HG03060 (cell line): Measurements from ENCODE around the gene ARMH3.
A peak's percentile ranks its signal among the peaks of the same experiment; 100 is the strongest.
"Not testable (repeated sequence)": the region's sequence is repeated elsewhere in the genome, so short reads cannot be mapped to it uniquely, and the experiment has no call there.

Source experiments
- ATAC-seq: cut with Tn5 transposase; IDR thresholded peaks from one replicate; pipeline ENCODE4 v1.9.1; 2021; ENCODE audit warnings: low read depth, moderate number of reproducible peaks; ENCODE audit not compliant: unreplicated experiment

ARMH3 gene

DNA sequence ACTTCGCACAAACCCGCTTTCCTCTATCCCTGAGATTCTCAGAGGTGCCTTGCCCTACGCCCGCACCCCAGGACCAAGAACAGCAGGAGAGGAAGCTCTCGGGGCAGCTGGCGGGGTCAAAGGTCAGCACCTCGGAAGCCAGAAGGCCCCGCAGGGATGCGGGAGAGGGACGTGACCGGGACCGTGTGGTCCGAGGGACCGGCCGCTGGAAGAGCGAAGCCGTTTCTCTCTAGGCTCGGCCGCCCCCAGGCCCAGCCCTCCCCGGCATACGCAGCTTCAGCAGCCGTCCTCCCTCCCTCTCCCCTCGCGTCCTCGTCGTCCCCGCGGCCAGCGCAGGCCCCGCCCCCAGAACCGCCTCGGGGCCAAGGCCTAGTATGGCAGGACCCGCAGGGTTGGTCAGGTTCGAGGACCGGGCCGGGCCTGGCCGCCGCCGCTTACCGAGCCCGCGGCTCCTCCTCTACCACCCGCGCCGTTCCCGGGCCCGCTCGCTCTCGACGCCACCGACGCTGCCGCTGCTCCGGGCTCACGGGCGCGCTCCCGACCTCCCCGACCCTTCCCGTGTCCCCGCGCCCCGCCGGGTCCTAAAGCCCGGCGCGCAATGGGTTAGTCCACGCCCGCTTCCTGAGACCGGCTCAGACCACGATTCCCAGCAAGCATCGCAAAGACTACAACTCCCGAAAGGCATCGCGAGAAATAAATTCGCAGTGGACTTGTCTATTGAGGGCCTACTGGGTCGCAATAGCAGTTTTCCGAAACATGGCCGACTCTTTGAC, at the start of gene ARMH3:
ARMH3 (minus strand) TSS at position 527 of the 773 bp plus-strand sequence. CDS start 16,059 bp downstream, outside the sequence.
- ATAC-seq, result peak; percentile 87

- no peak for ATAC-seq
These were observed 46.4 kb upstream of the ARMH3 start for GRCh38 chr10:102102421-102102820.

GRCh38 chr10:102101152-102101551, 45.2 kb upstream of the ARMH3 start:
- ATAC-seq, result no peak

DNA sequence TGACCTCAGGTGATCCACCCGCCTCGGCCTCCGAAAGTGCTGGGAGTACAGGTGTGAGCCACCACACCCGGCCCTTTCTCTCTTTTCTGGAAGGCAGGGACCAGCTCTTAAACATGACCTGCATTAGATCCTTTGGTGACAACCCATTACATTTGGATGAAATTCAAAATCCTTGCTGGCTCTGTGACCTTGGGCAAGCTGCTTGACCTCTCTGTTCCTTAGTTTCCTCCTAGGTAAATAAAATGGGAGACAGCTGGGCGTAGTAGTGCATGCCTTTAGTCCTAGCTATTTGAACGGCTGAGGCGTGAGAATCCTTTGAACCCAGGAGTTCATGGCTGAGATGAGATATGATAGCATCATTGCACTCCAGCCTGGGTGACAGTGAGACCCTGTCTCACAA, 40.5 kb upstream of the ARMH3 start:
- ATAC-seq, result no peak

- no peak for ATAC-seq
These were observed 34.8 kb upstream of the ARMH3 start for GRCh38 chr10:102090772-102091171.

DNA sequence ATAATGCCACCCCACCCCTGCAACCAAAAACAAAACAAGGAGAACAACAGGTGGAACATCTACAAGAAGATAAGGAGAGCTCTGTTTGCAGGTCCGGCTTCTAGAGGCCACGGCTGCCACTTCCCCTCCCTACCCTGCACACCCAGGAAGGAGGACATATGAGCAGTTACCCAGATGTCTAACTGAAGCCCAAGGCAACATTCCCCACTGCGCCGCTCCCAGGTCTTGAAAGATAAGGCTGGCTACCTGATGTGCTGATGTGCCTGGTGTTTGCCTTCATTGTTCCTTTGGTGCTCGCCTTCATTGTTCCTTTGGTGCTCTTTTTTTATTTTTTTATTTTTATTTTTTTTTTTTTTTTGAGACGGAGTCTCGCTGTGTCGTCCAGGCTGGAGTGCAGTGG, 30.2 kb upstream of the ARMH3 start:
- no peak for ATAC-seq

GRCh38 chr10:102085336-102085735, 29.4 kb upstream of the ARMH3 start:
- no peak for ATAC-seq

DNA sequence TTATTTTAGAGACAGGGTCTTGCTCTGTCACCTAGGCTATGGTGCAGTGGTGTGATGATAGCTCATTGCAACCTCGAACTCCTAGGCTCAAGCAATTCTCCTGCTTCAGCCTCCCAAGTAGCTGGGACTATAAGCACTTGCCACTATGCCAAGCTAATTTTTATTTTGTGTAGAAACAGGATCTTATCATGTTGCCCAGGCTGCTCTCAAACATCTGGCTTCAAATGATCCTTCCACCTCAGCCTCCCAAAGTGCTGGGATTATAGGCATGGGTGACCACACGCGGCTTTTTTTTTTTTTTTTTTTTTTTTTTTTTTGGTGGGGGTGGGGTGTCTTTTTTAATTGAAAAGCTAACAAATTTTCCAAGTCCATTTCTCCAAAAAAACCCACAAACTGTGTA, 27.6 kb upstream of the ARMH3 start:
- ATAC-seq, result no peak

DNA sequence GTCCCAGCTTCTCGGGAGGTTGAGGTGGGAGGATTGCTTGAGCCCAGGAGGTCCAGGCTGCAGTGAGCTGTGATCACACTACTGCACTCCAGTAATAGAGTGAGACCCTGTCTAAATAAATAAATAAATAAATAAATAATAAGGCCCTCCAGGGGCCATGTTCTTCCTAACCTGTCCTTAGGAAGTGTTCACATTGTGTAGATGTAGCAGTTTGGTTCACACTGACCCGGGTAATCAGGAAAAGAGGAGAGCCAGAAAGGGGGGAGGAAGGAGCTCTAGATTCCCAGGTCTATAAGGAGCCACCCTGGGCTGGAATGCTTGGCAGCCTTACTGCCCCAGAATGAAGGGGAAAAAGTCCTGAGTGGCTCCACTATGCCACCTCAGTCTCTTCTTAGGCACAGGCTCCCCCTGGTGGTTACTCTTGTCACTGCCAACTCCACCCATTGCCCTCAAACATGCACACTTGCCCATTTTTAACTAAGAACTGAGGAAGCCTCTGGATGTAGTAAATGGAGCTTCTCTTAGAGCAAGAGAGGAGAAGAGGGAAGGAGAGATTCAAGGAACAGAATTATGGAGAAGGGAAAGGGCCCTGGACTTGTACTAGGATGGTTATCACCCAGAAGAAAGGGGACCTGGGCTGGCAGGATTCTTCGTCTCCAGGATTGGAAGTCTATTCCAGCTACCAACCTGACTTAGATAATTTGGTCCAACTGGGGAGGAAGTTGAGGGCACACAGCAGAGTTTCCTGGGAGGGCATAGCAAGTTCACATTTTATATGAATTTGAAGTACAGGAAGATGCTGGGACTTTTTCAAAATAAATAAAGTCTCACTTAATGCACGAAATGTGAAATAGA, 16.9 kb upstream of the ARMH3 start:
- ATAC-seq, result no peak

DNA sequence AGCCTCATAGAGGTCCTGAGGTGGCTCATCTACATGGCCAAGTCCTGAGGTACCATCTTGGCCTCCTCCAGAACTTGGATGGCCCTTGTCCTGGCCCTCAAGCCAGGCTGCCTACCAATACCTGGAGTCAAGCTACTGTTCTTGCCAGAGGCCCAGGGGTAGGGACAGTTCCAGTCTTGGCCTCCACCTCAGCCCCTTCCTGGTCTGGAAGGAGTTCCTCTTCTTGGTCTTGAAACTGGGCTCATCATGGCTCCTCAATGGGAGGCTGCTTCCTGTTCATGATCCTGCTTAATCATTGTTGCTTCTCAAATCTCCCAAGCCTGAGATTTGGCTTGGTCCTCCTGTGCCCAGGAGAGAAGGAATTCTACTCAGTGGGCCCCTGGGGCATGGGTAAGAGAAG, 13.1 kb upstream of the ARMH3 start:
- ATAC-seq, result no peak

DNA sequence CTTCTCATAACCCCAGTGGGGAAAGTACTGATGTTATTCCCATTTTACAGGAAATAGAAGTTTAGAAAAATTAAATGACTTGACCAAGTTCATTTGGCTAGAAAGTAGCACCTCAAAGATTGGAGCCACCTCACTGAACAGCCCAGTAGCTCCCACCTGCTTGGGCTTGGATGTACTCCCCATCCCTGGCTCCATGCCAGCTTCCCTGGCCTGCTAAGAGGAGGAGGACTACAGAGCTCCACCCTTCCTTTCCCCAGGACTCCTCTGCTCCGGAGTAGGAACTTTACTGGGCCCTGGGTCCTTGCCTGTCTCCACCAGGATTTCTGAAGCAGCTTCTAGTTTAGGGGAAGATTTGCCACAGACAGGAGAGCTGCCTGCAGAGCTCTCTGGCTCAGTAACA, 12.2 kb upstream of the ARMH3 start:
- no peak for ATAC-seq

- ATAC-seq, result no peak
These were observed 11.3 kb upstream of the ARMH3 start for GRCh38 chr10:102067091-102067916.

DNA sequence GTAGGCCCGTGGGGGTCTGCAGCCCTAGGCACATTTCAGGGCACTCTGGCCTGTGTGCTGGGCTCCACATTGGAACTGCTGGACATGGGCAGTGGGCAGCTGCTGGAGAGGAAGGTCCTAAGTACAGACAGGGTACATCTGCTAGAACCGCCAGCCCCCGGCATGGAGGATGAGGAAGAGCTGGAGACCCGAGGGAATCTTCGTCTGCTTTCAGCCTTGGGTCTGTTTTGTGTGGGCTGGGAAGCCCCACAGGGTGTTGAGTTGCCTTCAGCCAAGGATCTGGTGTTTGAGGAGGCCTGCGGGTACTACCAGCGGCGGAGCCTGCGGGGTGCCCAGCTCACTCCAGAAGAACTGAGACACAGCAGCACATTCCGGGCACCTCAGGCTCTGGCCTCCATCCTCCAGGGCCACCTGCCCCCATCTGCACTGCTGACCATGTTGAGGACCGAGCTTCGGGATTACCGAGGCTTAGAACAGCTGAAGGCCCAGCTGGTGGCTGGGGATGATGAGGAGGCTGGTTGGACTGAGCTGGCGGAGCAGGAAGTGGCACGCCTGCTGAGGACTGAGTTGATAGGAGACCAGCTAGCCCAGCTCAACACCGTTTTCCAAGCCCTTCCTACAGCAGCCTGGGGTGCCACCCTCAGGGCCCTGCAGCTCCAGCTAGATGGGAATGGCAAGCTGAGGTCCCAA, 10.6 kb upstream of the ARMH3 start:
- no peak for ATAC-seq

DNA sequence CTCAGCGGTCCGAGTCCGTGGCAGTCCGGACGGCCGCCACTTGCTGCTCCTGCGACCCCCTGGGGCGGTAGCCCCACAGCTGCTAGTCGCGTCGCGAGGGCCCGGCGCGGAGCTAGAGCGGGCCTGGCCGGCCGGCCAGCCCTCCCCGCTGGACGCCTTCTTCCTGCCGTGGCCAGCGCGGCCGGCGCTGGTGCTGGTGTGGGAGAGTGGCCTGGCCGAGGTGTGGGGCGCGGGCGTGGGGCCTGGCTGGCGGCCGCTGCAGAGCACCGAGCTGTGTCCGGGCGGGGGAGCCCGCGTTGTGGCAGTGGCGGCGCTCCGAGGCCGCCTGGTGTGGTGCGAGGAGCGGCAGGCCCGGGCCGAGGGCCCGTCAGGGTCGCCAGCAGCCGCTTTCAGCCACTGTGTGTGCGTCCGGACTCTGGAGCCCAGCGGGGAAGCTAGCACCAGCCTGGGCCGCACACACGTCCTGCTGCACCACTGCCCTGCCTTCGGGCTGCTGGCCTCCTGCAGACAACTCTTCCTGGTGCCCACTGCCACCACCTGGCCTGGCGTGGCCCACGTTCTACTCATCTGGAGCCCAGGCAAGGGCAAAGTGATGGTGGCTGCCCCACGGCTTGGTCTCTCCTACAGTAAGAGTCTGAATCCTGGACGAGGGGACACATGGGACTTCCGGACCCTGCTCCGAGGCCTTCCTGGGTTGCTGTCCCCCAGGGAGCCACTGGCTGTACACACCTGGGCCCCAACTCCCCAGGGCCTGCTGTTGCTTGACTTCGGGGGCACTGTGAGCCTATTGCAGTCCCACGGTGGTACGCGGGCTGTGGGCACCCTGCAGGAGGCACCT, 9.8 kb upstream of the ARMH3 start:
- ATAC-seq, result no peak

DNA sequence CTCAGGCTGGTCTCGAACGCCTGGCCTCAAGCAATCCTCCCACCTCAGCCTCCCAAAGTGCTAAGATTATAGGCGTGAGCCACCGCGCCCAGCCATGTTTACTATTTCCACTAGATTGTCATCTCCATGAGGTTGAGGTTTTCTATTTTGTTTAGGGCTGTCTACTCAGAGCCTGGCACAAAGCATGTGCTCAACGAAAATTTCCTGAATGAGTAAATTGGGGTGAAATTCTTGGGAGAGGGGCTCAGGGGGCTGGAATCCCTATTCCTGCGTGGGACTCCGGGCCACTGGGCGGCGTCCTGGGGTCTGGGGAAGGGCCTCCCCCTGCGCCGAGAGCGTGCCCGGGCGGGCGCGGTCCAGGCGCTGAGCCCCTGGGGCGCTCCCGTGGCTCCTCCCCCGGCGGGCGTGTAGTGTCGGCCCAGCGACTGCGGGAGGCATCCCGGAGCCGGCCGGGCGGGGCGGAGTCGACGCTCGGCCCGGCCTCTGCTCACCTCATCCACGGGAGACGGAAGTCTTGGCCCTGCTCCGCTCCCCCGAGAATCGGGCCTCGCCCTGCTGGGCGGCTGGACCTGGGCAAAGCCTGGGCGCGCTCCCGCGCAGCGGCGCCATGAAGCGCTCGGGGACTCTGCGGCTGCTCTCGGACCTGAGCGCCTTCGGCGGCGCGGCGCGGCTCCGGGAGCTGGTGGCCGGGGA, 9.0 kb upstream of the ARMH3 start, which contains the start of gene HPS6:
HPS6 (plus strand) TSS at position 482 of the 693 bp plus-strand sequence; CDS start at position 608, 126 bp downstream.
- no peak for ATAC-seq

DNA sequence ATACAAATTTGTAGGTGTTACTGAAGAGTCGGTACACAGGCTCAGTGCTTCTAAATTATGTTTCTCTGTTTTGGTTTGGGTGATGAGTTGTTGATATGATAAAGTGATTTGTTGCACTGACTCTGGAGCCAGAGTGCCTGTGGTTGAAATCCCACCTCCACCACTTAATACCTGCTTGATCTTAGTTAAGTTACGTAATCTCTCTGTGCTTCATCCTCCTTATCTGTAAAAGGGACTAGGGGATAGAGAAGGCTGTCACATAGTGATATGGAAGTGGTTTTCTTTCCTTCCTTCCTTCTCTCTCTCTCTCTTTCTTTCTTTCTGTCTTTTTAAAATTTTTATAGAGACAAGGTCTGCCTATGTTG, 8.5 kb upstream of the ARMH3 start:
- ATAC-seq, result no peak

DNA sequence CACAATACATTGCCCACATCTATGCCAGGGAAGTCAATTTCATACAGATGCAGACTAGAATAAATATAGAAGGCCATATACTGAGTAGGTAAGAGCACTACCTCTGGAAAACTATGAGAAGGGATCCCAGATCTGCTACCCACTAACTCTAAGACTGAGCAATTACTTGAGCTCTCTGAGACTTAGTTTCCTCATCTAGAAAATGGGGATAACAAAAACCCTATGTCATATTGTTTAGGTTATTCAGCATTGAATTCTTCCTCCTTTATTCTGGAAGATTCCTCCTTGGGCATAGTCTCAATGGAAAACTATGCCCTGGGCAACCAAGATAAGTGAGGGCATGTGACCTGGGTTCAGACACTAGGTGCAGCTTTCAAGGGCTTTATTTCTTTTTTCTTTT, 4.0 kb upstream of the ARMH3 start:
- no peak for ATAC-seq

GRCh38 chr10:102054881-102055646, 909 bp downstream of the ARMH3 start:
- not testable (repeated sequence) for ATAC-seq
